ENCODE data around the gene NR1D1.

The NR1D1 gene

DNA sequence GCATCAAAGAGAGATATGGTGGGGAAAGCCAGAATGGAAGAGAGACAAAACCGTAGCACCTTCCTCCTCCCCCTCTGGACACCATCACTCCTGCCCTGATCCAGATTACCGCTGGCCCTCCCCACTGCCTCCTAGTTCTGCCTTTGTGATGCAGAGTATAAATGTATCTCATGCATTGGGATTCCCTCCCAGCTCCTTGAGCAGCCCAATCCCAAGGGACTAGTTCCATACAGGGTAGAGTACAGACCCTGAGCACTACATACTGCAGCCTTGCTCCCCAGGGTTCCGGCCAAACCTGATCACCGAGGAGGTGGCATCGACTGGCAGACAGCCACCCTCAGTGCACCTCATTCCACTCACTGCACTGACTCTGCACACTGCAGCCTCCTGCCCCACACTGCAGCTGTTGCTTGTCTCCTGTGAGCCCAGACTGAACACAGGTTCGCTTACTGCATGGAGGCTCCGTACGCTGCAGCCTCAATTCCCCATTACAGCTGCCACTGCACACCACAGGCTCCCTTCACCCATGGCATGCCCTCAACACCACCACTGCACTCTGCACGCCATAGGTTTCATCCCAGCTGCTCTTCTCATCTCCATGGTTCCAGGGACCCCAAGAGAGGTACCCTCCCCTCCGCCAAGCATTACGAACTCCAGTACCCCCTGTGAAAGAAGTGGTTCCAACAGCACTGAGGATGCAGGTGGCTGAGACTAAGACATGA lies 39.3 kb downstream of the NR1D1 start:
- no peak for DNase-seq

DNA sequence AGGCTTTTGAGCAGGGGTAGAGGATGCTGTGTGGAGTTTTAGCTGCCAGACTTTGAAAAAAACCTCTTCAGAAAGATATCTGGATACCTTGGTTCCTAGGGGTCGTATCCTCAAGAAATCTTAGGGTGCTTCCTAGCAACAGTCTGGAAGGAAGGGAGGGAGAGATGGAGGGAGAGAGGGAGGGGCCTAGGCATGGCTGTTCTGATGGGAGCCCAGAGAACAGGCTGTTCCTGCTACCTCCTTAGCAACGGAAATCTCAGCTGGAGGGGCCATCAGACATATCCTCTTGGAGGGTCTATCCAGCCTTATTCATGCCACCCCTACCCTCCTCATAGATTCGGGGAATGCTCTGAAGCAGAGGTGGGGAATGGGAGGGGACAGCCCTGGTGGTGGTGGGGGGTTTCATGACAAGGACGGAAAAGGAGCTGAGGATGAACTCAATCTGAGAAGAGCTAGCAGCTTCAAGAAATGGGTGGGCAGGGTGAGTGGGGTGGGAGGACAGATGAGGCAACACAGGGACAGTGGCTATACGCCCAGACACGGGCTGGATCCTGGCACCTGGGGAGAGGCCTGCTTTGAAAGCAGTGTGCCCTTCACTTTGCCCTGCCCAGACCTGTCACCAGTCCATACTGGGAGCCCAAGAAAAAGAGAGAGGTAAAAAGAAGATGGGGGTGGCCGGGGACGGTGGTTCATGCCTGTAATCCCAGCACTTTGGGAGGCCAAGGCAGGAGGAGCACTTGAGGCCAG lies 40.5 kb downstream of the NR1D1 start:
- no peak for DNase-seq

DNA sequence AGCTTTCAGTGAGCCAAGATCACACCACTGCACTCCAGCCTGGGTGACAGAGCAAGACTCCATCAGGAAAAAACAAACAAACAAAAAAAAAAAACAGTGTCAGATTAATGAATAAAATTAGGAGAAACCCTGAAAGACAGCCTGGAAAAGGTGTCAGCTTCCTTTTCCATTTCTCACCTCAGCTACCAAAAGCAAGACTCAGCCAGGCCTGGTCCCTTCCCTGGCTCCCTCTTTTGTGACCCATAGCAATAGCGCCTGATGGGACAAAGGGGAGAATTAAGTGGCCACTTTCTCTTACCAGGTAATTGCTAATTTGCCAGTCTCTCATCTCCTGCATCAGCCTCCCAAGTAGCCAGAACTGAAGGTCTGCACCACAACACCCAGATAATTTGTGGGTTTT lies 41.5 kb downstream of the NR1D1 start:
- DNase-seq = no peak

DNA sequence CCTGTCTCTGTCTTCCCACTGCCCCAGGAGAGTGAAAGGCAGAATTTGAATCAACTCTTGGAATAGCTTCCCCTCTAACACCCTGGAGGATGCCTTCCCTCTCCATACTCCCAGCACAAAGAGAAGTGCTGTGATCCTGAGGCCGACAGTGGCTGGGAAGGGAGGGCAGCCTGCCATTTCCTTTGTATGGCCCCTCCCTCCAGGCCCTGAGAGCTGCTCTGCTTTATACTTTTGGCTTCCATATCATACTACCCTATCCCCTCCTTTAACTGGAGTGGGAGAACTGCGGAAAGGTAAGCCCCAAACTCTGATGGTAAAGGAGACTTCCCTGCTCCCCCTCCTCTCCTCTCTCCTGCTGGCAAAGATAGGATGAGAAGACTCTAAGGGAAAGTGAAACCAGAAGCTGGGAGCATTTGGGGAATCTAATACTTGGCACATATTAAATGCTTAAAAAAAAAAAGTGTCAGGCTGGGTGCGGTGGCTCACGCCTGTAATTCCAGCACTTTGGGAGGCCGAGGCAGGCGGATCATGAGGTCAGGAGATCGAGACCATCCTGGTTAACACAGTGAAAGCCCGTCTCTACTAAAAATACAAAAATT lies 42.1 kb downstream of the NR1D1 start:
- DNase-seq = no peak

DNA sequence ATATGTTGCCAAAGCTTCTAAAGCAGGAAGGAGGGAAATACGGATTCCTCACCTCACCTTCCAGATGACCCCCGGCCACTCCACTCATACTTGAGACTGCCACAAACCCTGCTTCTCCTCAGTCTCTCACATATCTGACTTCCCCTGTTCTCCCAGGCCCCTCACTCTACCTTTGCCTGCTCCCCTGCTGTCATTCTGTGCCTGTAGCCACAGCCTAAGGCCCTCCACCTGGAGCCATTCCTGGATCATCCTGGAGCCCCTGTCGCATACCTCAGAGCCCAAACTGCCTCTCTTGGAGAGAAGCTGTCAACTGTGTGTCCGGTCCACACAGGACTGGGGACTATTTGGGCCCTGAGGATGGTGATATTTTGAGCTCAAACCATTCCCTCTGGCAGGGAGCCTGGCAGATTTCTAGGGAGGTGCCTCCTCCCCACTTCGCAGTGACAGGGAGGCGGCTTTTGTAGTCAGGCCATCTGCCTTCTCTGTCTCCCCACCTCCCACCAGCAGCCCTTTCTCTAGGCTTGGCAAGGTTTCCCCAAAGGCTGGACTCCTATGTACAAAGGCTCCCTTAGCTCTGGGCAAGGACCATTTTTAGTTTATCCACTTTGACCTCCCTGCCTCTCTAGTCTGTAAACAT lies 43.9 kb downstream of the NR1D1 start:
- no peak for DNase-seq
